PC-3 (cell line): ENCODE measurements around the gene RC3H1. TPM values are rescaled to one million over a fixed set of nuclear protein-coding genes. Genes with fewer than 3 reads are reported as not detected.

Source experiments
- ATAC-seq: fragments of 200-7000 bp; cut with Tn5 transposase; 2 replicates; pipeline ENCODE4 v1.9.1; 2020; ENCODE audit warnings: mild to moderate bottlenecking, moderate library complexity
- BruUV-seq: library from RNA; stranded (reverse); fragments of 400-500 nt; replicated peaks from 2 replicates; lab custom pipeline; 2021; lab: Mats Ljungman, UMichigan
- CTCF ChIA-PET: fragments of 300-600 bp; sonication (Branson Sonifier 250); formaldehyde crosslinking; loops from one replicate; lab custom pipeline; 2022; ENCODE audit warnings: antibody characterized with exemption; lab: Charles Lee
- POLR2A ChIA-PET: fragments of 300-600 bp; sonication (Branson Sonifier 250); formaldehyde crosslinking; loops from one replicate; lab custom pipeline; 2022; ENCODE audit warnings: antibody characterized with exemption; ENCODE audit not compliant: unreplicated experiment; lab: Charles Lee
- DNase-seq: peaks from one replicate; pipeline ENCODE4 v3.0.0-alpha.2; 2015
- H2AFZ ChIP-seq: fragments of 300-600 bp; sonication (generic); 2 replicates; pipeline ENCODE4 v1.6.0; 2016; ENCODE audit warnings: antibody characterized with exemption, low read length
- H3F3A ChIP-seq: fragments of 300-600 bp; sonication (generic); one replicate; pipeline ENCODE4 v1.6.0; 2017; ENCODE audit warnings: antibody characterized with exemption, low read length, control low read depth, mild to moderate bottlenecking; ENCODE audit not compliant: unreplicated experiment
- H3K27ac ChIP-seq: fragments of 300-600 bp; sonication (generic); 2 replicates; pipeline ENCODE4 v1.5.1; 2016; ENCODE audit warnings: mild to moderate bottlenecking, low read length
- H3K27me3 ChIP-seq: fragments of 300-600 bp; sonication (generic); 2 replicates; pipeline ENCODE4 v1.6.1; 2016; ENCODE audit warnings: low read length, mixed read lengths
- H3K36me3 ChIP-seq: fragments of 300-600 bp; sonication (generic); 2 replicates; pipeline ENCODE4 v1.6.1; 2016; ENCODE audit warnings: low read depth, mixed run types, low read length, mixed read lengths
- H3K4me1 ChIP-seq: fragments of 300-600 bp; sonication (generic); 2 replicates; pipeline ENCODE4 v1.5.1; 2016; ENCODE audit warnings: low read length; ENCODE audit not compliant: insufficient read depth
- H3K4me2 ChIP-seq: fragments of 300-600 bp; sonication (generic); 2 replicates; pipeline ENCODE4 v1.6.0; 2016; ENCODE audit warnings: low read length
- H3K4me3 ChIP-seq: fragments of 300-600 bp; sonication (generic); 2 replicates; pipeline ENCODE4 v1.5.1; 2016; ENCODE audit warnings: mild to moderate bottlenecking, low read length, mixed read lengths
- H3K79me2 ChIP-seq: fragments of 300-600 bp; sonication (generic); 2 replicates; pipeline ENCODE4 v1.6.1; 2017; ENCODE audit warnings: low read length, mixed read lengths
- H3K9ac ChIP-seq: fragments of 300-600 bp; sonication (generic); 2 replicates; pipeline ENCODE4 v1.6.0; 2016; ENCODE audit warnings: mild to moderate bottlenecking, low read length
- H3K9me2 ChIP-seq: fragments of 300-600 bp; sonication (generic); replicated peaks from 2 replicates; pipeline ENCODE4 v1.6.1; 2016; ENCODE audit warnings: mixed run types, low read length, mixed read lengths
- H3K9me3 ChIP-seq: fragments of 300-600 bp; sonication (generic); 2 replicates; pipeline ENCODE4 v1.6.1; 2016; ENCODE audit warnings: low read length, mixed read lengths
- H4K20me1 ChIP-seq: fragments of 300-600 bp; sonication (generic); 2 replicates; pipeline ENCODE4 v1.6.1; 2016; ENCODE audit warnings: low read length, mixed read lengths
- CTCF ChIP-seq: fragments of 300-600 bp; sonication (generic); conservative IDR thresholded peaks from 2 replicates; pipeline ENCODE4 v1.5.1; 2017; ENCODE audit warnings: antibody characterized with exemption, low read depth, mild to moderate bottlenecking, low read length
- EZH2 ChIP-seq: fragments of 300-600 bp; sonication (generic); IDR thresholded peaks from one replicate; pipeline ENCODE4 v1.6.1; 2017; ENCODE audit warnings: antibody characterized with exemption, mild to moderate bottlenecking, low read length; ENCODE audit not compliant: unreplicated experiment
- EZH2phosphoT487 ChIP-seq: fragments of 300-600 bp; sonication (generic); IDR thresholded peaks from 2 replicates; pipeline ENCODE4 v1.6.1; 2018; ENCODE audit warnings: mild to moderate bottlenecking, antibody characterized with exemption, low read length, borderline replicate concordance
- intact Hi-C: fragments of 100-400 bp; cut with micrococcal nuclease; formaldehyde crosslinking; loops from 2 replicates; pipeline ENCODE4 v1.9.0; 2023
- total RNA-seq: library from RNA; depleted of rRNA; stranded (reverse); fragments of >200 nt; gene quantifications from 2 replicates; pipeline ENCODE4 v1.2.3, GENCODE V29; 2014

The RC3H1 gene
- total RNA-seq, 1 experiment from 2014 or later, result 7.5 TPM

- Histone ChIP-seq H3K27ac (peak overlapping the region; percentile 59), H2AFZ (peak overlapping the region; percentile 91), H3K4me2 (peak overlapping the region; percentile 100), H4K20me1 (peaks cover 17% of the 10 kb centered on the region), H3K9me2 (no peaks in the 10 kb centered on the region), H3F3A (no peaks in the 10 kb centered on the region), H3K9ac (peak overlapping the region; percentile 85), H3K4me3 (peak overlapping the region; percentile 85), H3K27me3 (no peaks in the 10 kb centered on the region), H3K4me1 (peaks cover 27% of the 10 kb centered on the region), H3K36me3 (no peaks in the 10 kb centered on the region), H3K79me2 (peaks cover 42% of the 10 kb centered on the region), H3K9me3 (no peaks in the 10 kb centered on the region)
- no TSS peak for BruUV-seq
- intact Hi-C loops, result loop anchor here (10.0 kb wide), 1 partner anchor 52 kb away; no protein-coding TSS in a partner anchor
- ATAC-seq (no peak), DNase-seq (no peak)
- ChIA-PET POLR2A (interaction anchor here (0.6 kb wide), 1 partner anchor 1372 kb away, joined by 3 read pairs; no protein-coding TSS in a partner anchor), CTCF (no interaction called here)
- TF ChIP-seq CTCF (no peak), EZH2 (no peak), EZH2phosphoT487 (no peak)
These were observed 770 bp upstream of the RC3H1 start for GRCh38 chr1:174022976-174023277.

GRCh38 chr1:174021591-174022079 lies 522 bp downstream of the RC3H1 start:
- H3K4me3 ChIP-seq, result peak overlapping the region; percentile 85
- no peaks in the 10 kb centered on the region for H3F3A ChIP-seq
- no peak for TF ChIP-seq EZH2phosphoT487
- no peak for TF ChIP-seq CTCF
- TF ChIP-seq EZH2, result no peak
- H3K4me1 ChIP-seq, result peaks cover 27% of the 10 kb centered on the region
- H3K79me2 ChIP-seq, result peaks cover 55% of the 10 kb centered on the region
- DNase-seq, result peak; percentile 4
- peaks cover 21% of the 10 kb centered on the region for H4K20me1 ChIP-seq
- peak overlapping the region; percentile 85 for H3K9ac ChIP-seq
- H3K9me3 ChIP-seq, result no peaks in the 10 kb centered on the region
- H3K9me2 ChIP-seq, result no peaks in the 10 kb centered on the region
- H2AFZ ChIP-seq, result peak overlapping the region; percentile 77
- peak; percentile 27 for ATAC-seq
- POLR2A ChIA-PET, result no interaction called here
- CTCF ChIA-PET, result no interaction called here
- intact Hi-C loops, result loop anchor here (10.0 kb wide), 1 partner anchor 53 kb away; no protein-coding TSS in a partner anchor
- no peaks in the 10 kb centered on the region for H3K27me3 ChIP-seq
- H3K27ac ChIP-seq, result no peak overlapping the region
- H3K4me2 ChIP-seq, result peak overlapping the region; percentile 100
- no peaks in the 10 kb centered on the region for H3K36me3 ChIP-seq
- BruUV-seq, result no TSS peak

DNA sequence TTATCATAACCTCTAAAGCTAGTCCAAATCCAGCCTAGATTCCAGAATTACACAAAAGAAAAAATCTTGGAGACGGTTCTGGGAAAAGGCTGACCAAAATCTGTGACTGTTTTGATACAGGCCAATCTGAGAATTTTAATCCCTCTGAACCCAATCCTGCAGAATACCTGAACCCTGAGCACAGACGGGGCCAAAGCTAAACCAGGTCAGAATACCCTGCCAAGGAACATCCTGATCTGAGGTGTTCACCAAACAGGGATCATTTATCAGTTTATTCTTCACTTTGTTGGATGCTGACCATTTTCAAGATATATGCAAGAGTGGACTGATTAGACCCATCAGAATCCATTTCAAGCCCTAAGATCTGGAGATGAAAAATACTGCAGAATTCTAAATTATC lies 3.6 kb downstream of the RC3H1 start:
- Histone ChIP-seq H3K27ac (no peak overlapping the region), H3K4me1 (peaks cover 25% of the 10 kb centered on the region), H3K4me3 (no peak overlapping the region), H3K9ac (no peak overlapping the region), H3K4me2 (0 out of 2 replicates have a peak overlapping the region, but pooled peaks have one; percentile 8), H3K27me3 (no peaks in the 10 kb centered on the region), H2AFZ (no peak overlapping the region), H3K36me3 (no peaks in the 10 kb centered on the region), H3F3A (no peaks in the 10 kb centered on the region), H3K9me2 (no peaks in the 10 kb centered on the region), H4K20me1 (peaks cover 33% of the 10 kb centered on the region), H3K79me2 (peaks cover 82% of the 10 kb centered on the region), H3K9me3 (no peaks in the 10 kb centered on the region)
- BruUV-seq, result no TSS peak
- no peak for DNase-seq
- ChIA-PET POLR2A (no interaction called here), CTCF (no interaction called here)
- ATAC-seq, result no peak
- intact Hi-C loops, result loop anchor here (10.0 kb wide), 1 partner anchor 136 kb away; the partner anchor contains the start of gene RABGAP1L
- TF ChIP-seq EZH2phosphoT487 (no peak), CTCF (no peak), EZH2 (no peak)
